Activated CD8-positive, alpha-beta T cell treated with anti-CD3 and anti-CD28 coated beads for 36 hours (primary cell): Measurements from ENCODE around the gene TMEM229B. TPM values are rescaled to one million over a fixed set of nuclear protein-coding genes. Genes with fewer than 3 reads are reported as not detected.

Experiments
- ATAC-seq: fragments of 200-7000 bp; cut with Tn5 transposase; one replicate; pipeline ENCODE4 v1.10.0; 2021; ENCODE audit warnings: mild to moderate bottlenecking, moderate library complexity
- CTCF ChIA-PET: fragments of 350-600 bp; sonication (Branson Sonifier 250); formaldehyde crosslinking; loops from one replicate; lab custom pipeline; 2021; ENCODE audit warnings: antibody characterized with exemption; lab: Charles Lee
- POLR2A ChIA-PET: fragments of 350-600 bp; sonication (Branson Sonifier 250); formaldehyde crosslinking; loops from one replicate; lab custom pipeline; 2021; ENCODE audit warnings: antibody characterized with exemption; lab: Charles Lee
- DNase-seq: peaks from one replicate; pipeline ENCODE4 v3.0.0-alpha.2; 2020
- H3K27ac Mint-ChIP-seq: one replicate; pipeline ENCODE4 v1.8.0; 2021; ENCODE audit warnings: mild to moderate bottlenecking, mixed read lengths
- H3K27me3 Mint-ChIP-seq: one replicate; pipeline ENCODE4 v1.8.0; 2021; ENCODE audit warnings: mixed read lengths
- H3K36me3 Mint-ChIP-seq: one replicate; pipeline ENCODE4 v1.8.0; 2021; ENCODE audit warnings: low read depth, mixed read lengths
- H3K4me1 Mint-ChIP-seq: one replicate; pipeline ENCODE4 v1.8.0; 2021; ENCODE audit warnings: low read depth, mixed read lengths
- H3K4me3 Mint-ChIP-seq: one replicate; pipeline ENCODE4 v1.8.0; 2021; ENCODE audit warnings: mild to moderate bottlenecking, moderate library complexity, mixed read lengths
- H3K9me3 Mint-ChIP-seq: one replicate; pipeline ENCODE4 v1.8.0; 2021; ENCODE audit warnings: mixed read lengths
- intact Hi-C: fragments of 100-400 bp; cut with micrococcal nuclease; formaldehyde crosslinking; loops from one replicate; pipeline ENCODE4 v1.10.0; 2022
- total RNA-seq, 2 experiments: library from RNA; stranded (reverse); gene quantifications; one replicate each; pipeline ENCODE4 v1.2.3, GENCODE V29; 2021
- TF ChIP-seq, protein P1 (sequence below): fragments of 200-600 bp; IDR thresholded peaks from one replicate; pipeline ENCODE4 v1.8.0; 2022; ENCODE audit warnings: antibody characterized with exemption, mild to moderate bottlenecking

Gene TMEM229B
- total RNA-seq, 2 experiments from 2014 or later, result 1.6 to 2.3 TPM

DNA sequence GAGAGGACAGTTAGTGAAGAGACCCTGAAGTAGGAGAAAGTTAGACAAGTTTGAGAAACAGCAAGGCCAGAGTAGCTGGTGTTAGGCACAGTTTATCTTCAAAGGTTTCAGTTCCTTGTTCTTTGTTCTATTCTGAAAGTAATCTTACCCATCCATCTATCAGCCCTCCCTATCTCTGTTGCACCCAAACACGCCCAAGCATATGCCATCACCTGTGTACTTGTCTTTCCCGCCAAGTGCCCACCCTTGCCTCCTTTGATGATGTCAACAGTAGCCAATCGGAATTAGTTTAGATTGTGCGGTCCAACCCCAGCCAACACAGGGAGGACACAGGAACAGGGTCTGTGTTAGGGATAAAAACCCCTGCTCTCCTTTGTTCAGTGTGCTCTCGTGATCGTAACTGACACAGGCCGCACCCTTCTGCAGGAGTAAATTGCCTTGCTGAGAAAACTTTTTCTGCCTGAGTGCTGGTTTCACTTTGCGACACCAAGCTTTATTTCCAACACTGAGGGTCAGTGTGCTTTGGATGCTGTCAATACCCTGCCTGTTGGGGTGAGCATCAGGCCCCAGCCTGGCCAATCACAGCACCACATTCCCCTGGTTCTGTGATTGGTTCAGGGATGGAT is 4.7 kb upstream of the TMEM229B start:
- CTCF ChIA-PET, result interaction anchor here (1.0 to 1.3 kb wide), 5 partner anchors 8 to 107 kb away, joined by 3 to 5 read pairs (median 3); partner anchors contain the start of gene PIGH
- TF ChIP-seq, protein P1, sequence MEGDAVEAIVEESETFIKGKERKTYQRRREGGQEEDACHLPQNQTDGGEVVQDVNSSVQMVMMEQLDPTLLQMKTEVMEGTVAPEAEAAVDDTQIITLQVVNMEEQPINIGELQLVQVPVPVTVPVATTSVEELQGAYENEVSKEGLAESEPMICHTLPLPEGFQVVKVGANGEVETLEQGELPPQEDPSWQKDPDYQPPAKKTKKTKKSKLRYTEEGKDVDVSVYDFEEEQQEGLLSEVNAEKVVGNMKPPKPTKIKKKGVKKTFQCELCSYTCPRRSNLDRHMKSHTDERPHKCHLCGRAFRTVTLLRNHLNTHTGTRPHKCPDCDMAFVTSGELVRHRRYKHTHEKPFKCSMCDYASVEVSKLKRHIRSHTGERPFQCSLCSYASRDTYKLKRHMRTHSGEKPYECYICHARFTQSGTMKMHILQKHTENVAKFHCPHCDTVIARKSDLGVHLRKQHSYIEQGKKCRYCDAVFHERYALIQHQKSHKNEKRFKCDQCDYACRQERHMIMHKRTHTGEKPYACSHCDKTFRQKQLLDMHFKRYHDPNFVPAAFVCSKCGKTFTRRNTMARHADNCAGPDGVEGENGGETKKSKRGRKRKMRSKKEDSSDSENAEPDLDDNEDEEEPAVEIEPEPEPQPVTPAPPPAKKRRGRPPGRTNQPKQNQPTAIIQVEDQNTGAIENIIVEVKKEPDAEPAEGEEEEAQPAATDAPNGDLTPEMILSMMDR, result no peak
- peaks cover 37% of the 10 kb centered on the region for H3K4me1 Mint-ChIP-seq

GRCh38 chr14:67492538-67492937 is 4.0 kb upstream of the TMEM229B start:
- intact Hi-C loops, result no loop called here
- TF ChIP-seq, protein P1, result no peak
- no peak overlapping the region for H3K27ac Mint-ChIP-seq
- peaks cover 37% of the 10 kb centered on the region for H3K4me1 Mint-ChIP-seq
- peaks cover 3% of the 10 kb centered on the region for H3K36me3 Mint-ChIP-seq
- CTCF ChIA-PET, result interaction anchor here (1.3 kb wide), 1 partner anchor 65 kb away, joined by 5 read pairs; no protein-coding TSS in a partner anchor
- POLR2A ChIA-PET, result interaction anchor here (0.6 kb wide), 1 partner anchor 18 kb away, joined by 3 read pairs; no protein-coding TSS in a partner anchor
- H3K4me3 Mint-ChIP-seq, result no peak overlapping the region
- DNase-seq (no peak), ATAC-seq (no peak)
- H3K9me3 Mint-ChIP-seq, result peaks cover 15% of the 10 kb centered on the region
- H3K27me3 Mint-ChIP-seq, result no peaks in the 10 kb centered on the region

More for the DNA sequence above, 4.7 kb upstream of the TMEM229B start:
- Mint-ChIP-seq H3K36me3 (peaks cover 3% of the 10 kb centered on the region), H3K27me3 (no peaks in the 10 kb centered on the region), H3K27ac (no peak overlapping the region), H3K9me3 (peaks cover 15% of the 10 kb centered on the region), H3K4me3 (no peak overlapping the region)
- ATAC-seq, result no peak
- DNase-seq, result no peak
- intact Hi-C loops, result no loop called here
- POLR2A ChIA-PET, result interaction anchor here (0.8 kb wide), 1 partner anchor 202 kb away, joined by 3 read pairs; no protein-coding TSS in a partner anchor

DNA sequence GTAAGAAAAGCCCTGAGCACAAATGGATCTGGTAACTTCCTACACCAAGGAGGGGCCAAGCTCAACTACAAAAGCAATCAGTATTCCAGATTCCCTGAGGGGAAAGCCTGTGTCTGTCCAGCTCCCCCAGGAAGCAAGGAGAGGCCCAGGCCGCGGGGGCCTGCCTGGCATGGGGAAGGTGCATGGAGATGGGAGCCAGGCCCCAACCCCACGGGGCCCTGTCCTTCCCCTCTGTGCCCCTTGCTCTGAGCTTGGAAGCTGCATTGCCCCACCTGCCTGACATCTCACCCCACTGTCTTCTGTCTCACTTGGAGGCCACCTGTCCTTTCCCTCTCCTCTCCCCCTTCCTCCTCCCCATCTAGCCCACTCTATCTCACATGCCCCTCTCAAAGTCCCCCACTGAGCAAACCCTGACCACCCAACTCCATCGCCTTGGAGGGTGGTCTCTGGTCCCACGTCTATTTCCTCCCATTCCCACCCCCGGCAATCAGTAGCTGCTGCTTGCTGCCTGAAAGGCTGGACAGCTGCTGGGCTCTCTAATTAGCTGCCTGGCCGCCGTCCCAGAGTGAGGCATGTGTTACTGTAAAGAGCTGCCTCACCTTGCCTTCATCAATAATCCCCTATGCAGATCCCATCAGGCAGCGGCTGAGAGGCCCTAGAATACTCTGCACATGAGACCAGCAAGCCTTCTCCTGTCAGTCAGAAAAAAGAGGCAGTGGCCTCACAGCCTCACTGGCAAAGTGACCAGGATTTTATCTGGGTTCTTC is 3.4 kb upstream of the TMEM229B start:
- H3K4me1 Mint-ChIP-seq, result peaks cover 35% of the 10 kb centered on the region
- TF ChIP-seq, protein P1, result no peak
- H3K36me3 Mint-ChIP-seq, result peaks cover 7% of the 10 kb centered on the region
- intact Hi-C loops, result no loop called here
- DNase-seq (no peak), ATAC-seq (no peak)
- CTCF ChIA-PET, result interaction anchor here (0.8 to 1.6 kb wide), 5 partner anchors 8 to 79 kb away, joined by 3 to 5 read pairs (median 4); no protein-coding TSS in a partner anchor
- no peak overlapping the region for H3K27ac Mint-ChIP-seq
- no peak overlapping the region for H3K4me3 Mint-ChIP-seq
- POLR2A ChIA-PET, result interaction anchor here (0.6 kb wide), 2 partner anchors 19 to 28 kb away, joined by 3 read pairs; no protein-coding TSS in a partner anchor
- no peaks in the 10 kb centered on the region for H3K27me3 Mint-ChIP-seq
- H3K9me3 Mint-ChIP-seq, result peaks cover 15% of the 10 kb centered on the region

GRCh38 chr14:67491285-67491684 is 2.8 kb upstream of the TMEM229B start:
- peaks cover 12% of the 10 kb centered on the region for H3K36me3 Mint-ChIP-seq
- H3K4me3 Mint-ChIP-seq, result no peak overlapping the region
- ATAC-seq, result no peak
- intact Hi-C loops, result no loop called here
- CTCF ChIA-PET, result interaction anchor here (0.8 to 1.6 kb wide), 4 partner anchors 9 to 80 kb away, joined by 3 to 5 read pairs (median 4); no protein-coding TSS in a partner anchor
- H3K27me3 Mint-ChIP-seq, result no peaks in the 10 kb centered on the region
- TF ChIP-seq, protein P1, result no peak
- no peak for DNase-seq
- peaks cover 15% of the 10 kb centered on the region for H3K9me3 Mint-ChIP-seq
- POLR2A ChIA-PET, result interaction anchor here (0.6 kb wide), 1 partner anchor 27 kb away, joined by 3 read pairs; no protein-coding TSS in a partner anchor
- H3K27ac Mint-ChIP-seq, result no peak overlapping the region
- H3K4me1 Mint-ChIP-seq, result peaks cover 39% of the 10 kb centered on the region
